ENCODE results near the gene MMP23B.
"Not testable (repeated sequence)": the region's sequence is repeated elsewhere in the genome, so short reads cannot be mapped to it uniquely, and the experiment has no call there.

MMP23B gene

GRCh38 chr1:1631782-1632420, at the start of gene MMP23B:
TSS of gene MMP23B (plus strand) at chr1:1632173. CDS start at chr1:1632219, 46 bp downstream.
- DNase-seq, result no peak

GRCh38 chr1:1582585-1583346, 49.2 kb upstream of the MMP23B start:
- DNase-seq, result no peak

GRCh38 chr1:1583347-1584010, 48.5 kb upstream of the MMP23B start:
- no peak for DNase-seq

GRCh38 chr1:1591452-1591851, 40.5 kb upstream of the MMP23B start:
- DNase-seq, result no peak

- no peak for DNase-seq
These were observed 38.0 kb upstream of the MMP23B start for GRCh38 chr1:1593834-1594601.

GRCh38 chr1:1594602-1595260, 37.2 kb upstream of the MMP23B start:
- DNase-seq, result no peak

GRCh38 chr1:1595341-1595740, 36.6 kb upstream of the MMP23B start:
- DNase-seq, result not testable (repeated sequence)

- no peak for DNase-seq
These were observed 35.3 kb upstream of the MMP23B start for GRCh38 chr1:1596493-1597274.

GRCh38 chr1:1597275-1597930, 34.6 kb upstream of the MMP23B start:
- DNase-seq, result no peak

- no peak for DNase-seq
These were observed 33.8 kb upstream of the MMP23B start for GRCh38 chr1:1598051-1598719.

- no peak for DNase-seq
These were observed 33.3 kb upstream of the MMP23B start for GRCh38 chr1:1598720-1599029.

GRCh38 chr1:1599030-1599934, 32.7 kb upstream of the MMP23B start:
- no peak for DNase-seq

- no peak for DNase-seq
These were observed 31.8 kb upstream of the MMP23B start, which contains the start of gene FNDC10 for GRCh38 chr1:1599935-1600860. TSS of gene FNDC10 (minus strand) at chr1:1600135. CDS start at chr1:1600015, 120 bp downstream.

GRCh38 chr1:1600861-1601563, 31.0 kb upstream of the MMP23B start:
- DNase-seq, result no peak

GRCh38 chr1:1601564-1602303, 30.2 kb upstream of the MMP23B start:
- no peak for DNase-seq

- no peak for DNase-seq
These were observed 29.5 kb upstream of the MMP23B start for GRCh38 chr1:1602304-1602967.
